H1 (cell line): ENCODE measurements around the gene WDR27. TPM values are rescaled to one million over a fixed set of nuclear protein-coding genes. Genes with fewer than 3 reads are reported as not detected.

Experiments used
- CTCF ChIA-PET: fragments of 300-600 bp; sonication (Branson Sonifier 250); formaldehyde crosslinking; loops from one replicate; lab custom pipeline; 2021; ENCODE audit not compliant: partially characterized antibody; lab: Charles Lee
- POLR2A ChIA-PET: fragments of 300-600 bp; sonication (Branson Sonifier 250); formaldehyde crosslinking; loops from one replicate; lab custom pipeline; 2021; ENCODE audit warnings: inconsistent platforms; ENCODE audit not compliant: partially characterized antibody; lab: Charles Lee
- DNase-seq, 2 experiments: peaks; one replicate each; pipeline versions ENCODE4 v3.0.0 to v3.0.0-alpha.2; 2010 to 2022; ENCODE audit warnings: low spot score in 2 of 2, low read depth in 1 of 2, mixed read lengths in 1 of 2
- FAIRE-seq: peaks from 2 replicates; lab custom pipeline; 2011; peaks lifted over from hg19 to GRCh38; lab: Jason Lieb, UNC
- H2AFZ ChIP-seq: 2 replicates; pipeline ENCODE4 v1.8.1; 2012; ENCODE audit warnings: low read length, inconsistent platforms
- H2AK5ac ChIP-seq: 2 replicates; pipeline ENCODE4 v1.6.1; 2013; ENCODE audit warnings: low read depth, low read length
- H2BK120ac ChIP-seq: replicated peaks from 2 replicates; pipeline ENCODE3; 2013; ENCODE audit warnings: low read depth, low read length, inconsistent platforms
- H2BK12ac ChIP-seq: 2 replicates; pipeline ENCODE4 v1.6.1; 2013; ENCODE audit warnings: low read depth, low read length
- H2BK15ac ChIP-seq: 2 replicates; pipeline ENCODE4 v1.6.1; 2013; ENCODE audit warnings: low read length
- H2BK20ac ChIP-seq: 2 replicates; pipeline ENCODE4 v1.6.1; 2013; ENCODE audit warnings: low read length
- H2BK5ac ChIP-seq: 2 replicates; pipeline ENCODE4 v1.6.1; 2013; ENCODE audit warnings: low read depth, low read length
- H3K14ac ChIP-seq: 2 replicates; pipeline ENCODE4 v1.6.1; 2013; ENCODE audit warnings: inconsistent platforms; ENCODE audit not compliant: insufficient read length
- H3K18ac ChIP-seq: 2 replicates; pipeline ENCODE4 v1.6.1; 2013; ENCODE audit warnings: low read length; ENCODE audit errors: extremely low read depth
- H3K23ac ChIP-seq: 2 replicates; pipeline ENCODE4 v1.6.1; 2013; ENCODE audit warnings: inconsistent platforms; ENCODE audit not compliant: insufficient read length
- H3K23me2 ChIP-seq: 2 replicates; pipeline ENCODE4 v1.6.1; 2013; ENCODE audit warnings: low read depth, low read length
- H3K27ac ChIP-seq: 2 replicates; pipeline ENCODE4 v1.6.1; 2011; ENCODE audit warnings: low read depth, low read length, inconsistent platforms
- H3K27me3 ChIP-seq, 4 experiments: replicated peaks in 1 of 4; 1 replicate in 1 of 4; 2 replicates in 3 of 4; pipeline versions ENCODE4 v1.6.1 to v1.8.1; 2011 to 2013; ENCODE audit warnings: low read length in 3 of 4, mild to moderate bottlenecking in 3 of 4, inconsistent platforms in 2 of 4, mixed read lengths in 2 of 4, moderate library complexity in 1 of 4; ENCODE audit not compliant: control insufficient read depth in 3 of 4, insufficient read depth in 3 of 4; ENCODE audit errors: extremely low read depth in 1 of 4
- H3K36me3 ChIP-seq, 4 experiments: 2 replicates each; pipeline versions ENCODE4 v1.6.1 to v1.8.1; 2011 to 2013; ENCODE audit warnings: mild to moderate bottlenecking in 4 of 4, low read length in 3 of 4, moderate library complexity in 2 of 4, control low read depth in 1 of 4, inconsistent platforms in 1 of 4; ENCODE audit not compliant: insufficient read depth in 4 of 4, control insufficient read depth in 2 of 4
- H3K4ac ChIP-seq: replicated peaks from 2 replicates; pipeline ENCODE3; 2013; ENCODE audit warnings: low read length, low read depth, mixed read lengths, inconsistent platforms; ENCODE audit not compliant: insufficient read length
- H3K4me1 ChIP-seq, 4 experiments: replicated peaks in 1 of 4; 1 replicate in 1 of 4; 2 replicates in 3 of 4; pipeline versions ENCODE4 v1.6.1 to v1.8.1; 2011 to 2013; ENCODE audit warnings: low read length in 3 of 4, inconsistent platforms in 2 of 4, mixed read lengths in 1 of 4; ENCODE audit not compliant: insufficient read depth in 4 of 4, control insufficient read depth in 3 of 4
- H3K4me2 ChIP-seq, 2 experiments: 2 replicates each; pipeline versions ENCODE4 v1.6.1 to v1.8.1; 2011 to 2013; ENCODE audit warnings: low read depth in 2 of 2, low read length in 2 of 2, control low read depth in 1 of 2, inconsistent platforms in 1 of 2, mild to moderate bottlenecking in 1 of 2; ENCODE audit not compliant: insufficient read depth in 1 of 2
- H3K4me3 ChIP-seq, 4 experiments: fragments of 200-600, 300-600 bp in 1 of 4; sonication (generic), shearing (Covaris generic), sonication (Bioruptor Twin) in 1 of 4; 2 replicates each; pipeline versions ENCODE4 v1.5.1 to v1.8.1; 2011 to 2016; ENCODE audit warnings: low read length in 4 of 4, low read depth in 3 of 4, control low read depth in 2 of 4, inconsistent platforms in 2 of 4, mild to moderate bottlenecking in 2 of 4, mixed read lengths in 1 of 4, moderate library complexity in 1 of 4; ENCODE audit not compliant: insufficient read depth in 2 of 4; ENCODE audit errors: extremely low read depth in 1 of 4
- H3K56ac ChIP-seq: replicated peaks from 2 replicates; pipeline ENCODE3; 2013; ENCODE audit warnings: low read depth, mild to moderate bottlenecking, mixed read lengths, low read length, inconsistent platforms; ENCODE audit not compliant: insufficient read length
- H3K79me1 ChIP-seq: 2 replicates; pipeline ENCODE4 v1.6.1; 2013; ENCODE audit warnings: low read depth, low read length, control low read depth
- H3K79me2 ChIP-seq, 2 experiments: 2 replicates each; pipeline versions ENCODE4 v1.6.1 to v1.8.1; 2012 to 2013; ENCODE audit warnings: low read length in 2 of 2, mild to moderate bottlenecking in 2 of 2, inconsistent platforms in 1 of 2; ENCODE audit not compliant: insufficient read depth in 2 of 2, control insufficient read depth in 1 of 2
- H3K9ac ChIP-seq, 4 experiments: replicated peaks in 1 of 4; 1 replicate in 1 of 4; 2 replicates in 3 of 4; pipeline versions ENCODE4 v1.6.1 to v1.8.1; 2011 to 2013; ENCODE audit warnings: low read depth in 3 of 4, low read length in 3 of 4, control low read depth in 2 of 4, mild to moderate bottlenecking in 2 of 4, moderate library complexity in 2 of 4, inconsistent platforms in 1 of 4; ENCODE audit errors: extremely low read depth in 1 of 4
- H3K9me3 ChIP-seq, 2 experiments: 2 replicates each; pipeline versions ENCODE4 v1.6.1 to v1.8.1; 2012 to 2013; ENCODE audit warnings: mild to moderate bottlenecking in 2 of 2, moderate library complexity in 2 of 2, control low read depth in 1 of 2, inconsistent platforms in 1 of 2, low read depth in 1 of 2, low read length in 1 of 2, mixed read lengths in 1 of 2; ENCODE audit not compliant: insufficient read depth in 2 of 2
- H4K20me1 ChIP-seq, 2 experiments: replicated peaks in 1 of 2; 2 replicates each; pipeline versions ENCODE3 to v1.8.1; 2011 to 2013; ENCODE audit warnings: inconsistent platforms in 2 of 2, low read length in 2 of 2, mild to moderate bottlenecking in 1 of 2; ENCODE audit not compliant: insufficient read depth in 2 of 2, control insufficient read depth in 1 of 2
- H4K5ac ChIP-seq: 2 replicates; pipeline ENCODE4 v1.6.1; 2013; ENCODE audit warnings: low read length, low read depth, mixed read lengths, inconsistent platforms; ENCODE audit not compliant: insufficient read length
- H4K8ac ChIP-seq: 2 replicates; pipeline ENCODE4 v1.8.0; 2013; ENCODE audit warnings: mild to moderate bottlenecking, moderate library complexity, low read length, inconsistent platforms; ENCODE audit not compliant: insufficient read depth; ENCODE audit errors: extremely low read depth
- H4K91ac ChIP-seq: replicated peaks from 2 replicates; pipeline ENCODE3; 2013; ENCODE audit warnings: low read length, mixed read lengths, inconsistent platforms; ENCODE audit not compliant: insufficient read length
- CHD1 ChIP-seq: IDR thresholded peaks from 2 replicates; pipeline ENCODE4 v1.6.1; 2012; ENCODE audit warnings: low read depth, low read length, improper control_type of control experiment
- EGR1 ChIP-seq: IDR thresholded peaks from 2 replicates; pipeline ENCODE4 v1.6.1; 2011; ENCODE audit warnings: low read depth, low read length, borderline replicate concordance
- EP300 ChIP-seq, 2 experiments: IDR thresholded peaks; 1 replicate in 1 of 2; 2 replicates in 1 of 2; pipeline ENCODE4 v1.6.1; 2011 to 2012; ENCODE audit warnings: low read depth in 2 of 2, low read length in 2 of 2, mild to moderate bottlenecking in 2 of 2, borderline replicate concordance in 1 of 2, inconsistent platforms in 1 of 2, moderate library complexity in 1 of 2
- HDAC2 ChIP-seq, 2 experiments: fragments of 300-600 bp in 1 of 2; sonication (generic) in 1 of 2; IDR thresholded peaks; 2 replicates each; pipeline ENCODE4 v1.6.1; 2011 to 2012; ENCODE audit warnings: low read depth in 2 of 2, low read length in 2 of 2, mild to moderate bottlenecking in 2 of 2, moderate library complexity in 2 of 2, borderline replicate concordance in 1 of 2, inconsistent platforms in 1 of 2
- NANOG ChIP-seq: IDR thresholded peaks from 2 replicates; pipeline ENCODE4 v1.6.1; 2011; ENCODE audit warnings: low read length, low read depth, mild to moderate bottlenecking, inconsistent platforms; ENCODE audit not compliant: insufficient read depth, poor library complexity, severe bottlenecking
- POLR2AphosphoS5 ChIP-seq: IDR thresholded peaks from 2 replicates; pipeline ENCODE4 v1.6.1; 2011; ENCODE audit warnings: low read depth, low read length
- SIX5 ChIP-seq: IDR thresholded peaks from 2 replicates; pipeline ENCODE4 v1.6.1; 2011; ENCODE audit warnings: mild to moderate bottlenecking, low read depth, low read length
- SP2 ChIP-seq: IDR thresholded peaks from 2 replicates; pipeline ENCODE4 v1.6.1; 2012; ENCODE audit warnings: mild to moderate bottlenecking, low read length, inconsistent platforms
- TBP ChIP-seq: IDR thresholded peaks from 2 replicates; pipeline ENCODE4 v1.6.1; 2011; ENCODE audit warnings: low read depth, low read length, improper control_type of control experiment
- WGBS, 2 experiments: shearing (Covaris generic) in 1 of 2; methylation state at CpG; one replicate each; pipeline versions ENCODE4 v1.1.6 to v1.1.7; 2013 to 2015; ENCODE audit warnings: low lambda C conversion rate in 2 of 2, mixed read lengths in 2 of 2, inconsistent platforms in 1 of 2, low coverage in 1 of 2, missing lambda C conversion rate in 1 of 2; ENCODE audit not compliant: insufficient replicate concordance in 2 of 2, insufficient coverage in 1 of 2, insufficient read length in 1 of 2; ENCODE audit errors: extremely low coverage in 1 of 2, missing lambda C conversion rate in 1 of 2; 5-methylcytosine and 5-hydroxymethylcytosine counted together
- polyA plus RNA-seq, 7 experiments: library from polyadenylated mRNA; depleted of rRNA in 3 of 7; stranded (reverse) in 5 of 7; unstranded in 2 of 7; fragments of >200 nt in 5 of 7; fragments of 200-250 nt in 2 of 7; gene quantifications; 1 replicate in 5 of 7; 2 replicates in 1 of 7; 4 replicates in 1 of 7; pipeline versions ENCODE4 v1.2.1 to v1.2.3, GENCODE V29; 2011 to 2013; ENCODE audit warnings: missing spikeins in 2 of 7, mixed read lengths in 2 of 7
- total RNA-seq: library from RNA; stranded (reverse); fragmentation: NEBNext Ultra II Directional; extraction: Animal tissue kit (Norgen Biotek cat#: 25700); gene quantifications from 2 replicates; pipeline ENCODE4 v1.2.1, GENCODE V29; 2021
- TF ChIP-seq, protein P1 (sequence below): IDR thresholded peaks from 2 replicates; pipeline ENCODE4 v1.6.1; 2012; ENCODE audit warnings: low read length, inconsistent platforms

The WDR27 gene
- total and polyA plus RNA-seq, 2 of the 8 experiments (the other 6 are each of a cell fraction or from before 2014, with no cell fraction given) = 53.6 to 68.6 TPM

DNA sequence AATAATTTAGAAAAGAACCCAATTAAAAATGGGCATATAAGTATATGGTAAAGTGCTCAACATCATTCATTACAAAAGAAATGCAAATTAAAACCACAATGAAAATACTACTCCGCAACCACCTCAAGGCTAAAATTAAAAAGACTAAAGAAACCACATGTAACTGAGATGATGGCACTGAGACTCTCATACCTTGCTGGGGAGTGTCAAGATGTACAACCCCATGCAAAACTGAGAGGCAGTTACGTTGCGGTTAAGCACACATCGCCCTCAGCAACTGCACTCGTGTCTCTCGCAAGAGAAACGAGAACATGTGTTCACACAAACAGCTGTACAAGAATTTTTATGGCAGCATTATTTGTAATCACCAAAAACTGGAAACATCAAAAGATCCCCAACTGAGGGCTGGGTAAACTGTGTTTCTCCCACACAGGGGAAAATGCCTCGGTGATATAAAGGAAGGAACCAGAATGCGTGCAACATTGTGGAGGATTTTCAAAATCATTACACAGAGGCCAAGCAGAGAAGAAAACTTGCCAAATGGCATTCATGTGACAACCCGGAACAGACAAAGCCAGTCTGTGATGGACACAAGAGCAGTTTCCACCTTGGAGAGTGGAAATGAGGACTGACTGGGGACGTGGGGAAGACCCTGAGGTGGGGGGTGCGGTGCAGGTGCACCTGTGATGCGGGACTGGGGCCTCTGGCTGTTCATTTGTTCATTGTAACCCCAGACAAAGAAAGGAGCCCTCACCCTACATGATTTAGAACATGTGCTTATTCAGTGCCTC is 144.9 kb downstream of the WDR27 start:
- H2BK5ac ChIP-seq = peak overlapping the region; percentile 68; the same call in 1 of the 2 replicates
- H2AFZ ChIP-seq = no peak overlapping the region
- no peak for TF ChIP-seq POLR2AphosphoS5
- no peak for TF ChIP-seq HDAC2 (IDR thresholded peaks at IDR 0.05; ENCODE audit: borderline replicate concordance in 1 of 2, low read depth in 2 of 2, low read length in 2 of 2)
- TF ChIP-seq CHD1 = no peak
- TF ChIP-seq, protein P1, sequence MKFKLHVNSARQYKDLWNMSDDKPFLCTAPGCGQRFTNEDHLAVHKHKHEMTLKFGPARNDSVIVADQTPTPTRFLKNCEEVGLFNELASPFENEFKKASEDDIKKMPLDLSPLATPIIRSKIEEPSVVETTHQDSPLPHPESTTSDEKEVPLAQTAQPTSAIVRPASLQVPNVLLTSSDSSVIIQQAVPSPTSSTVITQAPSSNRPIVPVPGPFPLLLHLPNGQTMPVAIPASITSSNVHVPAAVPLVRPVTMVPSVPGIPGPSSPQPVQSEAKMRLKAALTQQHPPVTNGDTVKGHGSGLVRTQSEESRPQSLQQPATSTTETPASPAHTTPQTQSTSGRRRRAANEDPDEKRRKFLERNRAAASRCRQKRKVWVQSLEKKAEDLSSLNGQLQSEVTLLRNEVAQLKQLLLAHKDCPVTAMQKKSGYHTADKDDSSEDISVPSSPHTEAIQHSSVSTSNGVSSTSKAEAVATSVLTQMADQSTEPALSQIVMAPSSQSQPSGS = no peak
- no peak for TF ChIP-seq EP300 (IDR thresholded peaks at IDR 0.05; ENCODE audit: borderline replicate concordance in 1 of 2, low read depth in 2 of 2, low read length in 2 of 2)
- no peak for TF ChIP-seq NANOG
- no peak for TF ChIP-seq SIX5
- no peak for TF ChIP-seq SP2
- no peak for TF ChIP-seq EGR1
- no peak for TF ChIP-seq TBP

More for the DNA sequence above, 144.9 kb downstream of the WDR27 start:
- DNase-seq (no peak), FAIRE-seq (no peak)
- no peak overlapping the region for H3K4me2 ChIP-seq
- peaks cover 0 to 2% of the 10 kb centered on the region in 2 experiments for H4K20me1 ChIP-seq
- no peak overlapping the region for H2BK15ac ChIP-seq
- no peaks in the 10 kb centered on the region for H3K27me3 ChIP-seq
- H3K9me3 ChIP-seq = no peaks in the 10 kb centered on the region
- POLR2A ChIA-PET = no interaction called here
- H4K91ac ChIP-seq = no peak overlapping the region
- peak overlapping the region; percentile 51; the same call in 1 of the 2 replicates for H3K18ac ChIP-seq
- H2BK12ac ChIP-seq = no peak overlapping the region; the same call in 1 of the 2 replicates
- no peak overlapping the region for H3K4ac ChIP-seq
- H3K36me3 ChIP-seq = peaks cover 0 to 3% (median 1%) of the 10 kb centered on the region in 4 experiments; a peak in 1 of 8 replicates
- H3K56ac ChIP-seq = no peak overlapping the region
- H3K9ac ChIP-seq = peak overlapping the region in 1 of 4 experiments; percentile 45; a peak in 1 of 7 replicates
- H3K79me2 ChIP-seq = no peaks in the 10 kb centered on the region
- WGBS, 2 experiments = 88% methylated on average over 13 of the region's 13 CpGs; no CpG with 5 or more reads in 1 of the 2 experiments
- H2BK20ac ChIP-seq = no peak overlapping the region
- H2BK120ac ChIP-seq = no peak overlapping the region
- no peak overlapping the region for H4K8ac ChIP-seq
- no peak overlapping the region for H3K14ac ChIP-seq
- H4K5ac ChIP-seq = no peak overlapping the region
- no peaks in the 10 kb centered on the region for H3K23me2 ChIP-seq
- CTCF ChIA-PET = interaction anchor here (1.4 kb wide), 1 partner anchor 10 kb away, joined by 3 read pairs; no protein-coding TSS in a partner anchor
- no peak overlapping the region for H2AK5ac ChIP-seq
- H3K4me1 ChIP-seq = peaks cover 0 to 2% (median 0%) of the 10 kb centered on the region in 4 experiments; a peak in 1 of 7 replicates
- no peak overlapping the region for H3K4me3 ChIP-seq
- H3K79me1 ChIP-seq = no peaks in the 10 kb centered on the region; the same call in 1 of the 2 replicates
- no peak overlapping the region for H3K23ac ChIP-seq
- no peak overlapping the region for H3K27ac ChIP-seq
